Measurements from ENCODE around the gene PLOD2.

PLOD2 gene

DNA sequence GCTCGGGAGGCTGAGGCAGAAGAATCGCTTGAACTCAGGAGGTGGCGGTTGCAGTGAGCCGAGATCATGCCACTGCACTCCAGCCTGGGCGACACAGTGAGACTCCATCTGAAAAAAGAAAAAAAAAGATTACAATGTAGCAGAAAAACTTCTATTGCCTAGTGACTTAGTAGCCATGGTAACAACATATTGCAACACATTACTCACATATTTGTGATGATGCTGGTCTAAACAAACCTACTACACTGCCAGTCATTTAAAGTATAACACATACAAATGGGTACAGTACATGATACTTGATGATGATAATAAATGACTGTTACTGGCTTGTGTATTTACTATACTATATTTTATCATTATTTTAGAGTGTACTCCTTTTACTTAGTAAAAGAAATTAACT is 125.6 kb downstream of the PLOD2 start:
- DNase-seq (ENCODE audit: low spot score) = no peak
- TF ChIP-seq, protein P1, sequence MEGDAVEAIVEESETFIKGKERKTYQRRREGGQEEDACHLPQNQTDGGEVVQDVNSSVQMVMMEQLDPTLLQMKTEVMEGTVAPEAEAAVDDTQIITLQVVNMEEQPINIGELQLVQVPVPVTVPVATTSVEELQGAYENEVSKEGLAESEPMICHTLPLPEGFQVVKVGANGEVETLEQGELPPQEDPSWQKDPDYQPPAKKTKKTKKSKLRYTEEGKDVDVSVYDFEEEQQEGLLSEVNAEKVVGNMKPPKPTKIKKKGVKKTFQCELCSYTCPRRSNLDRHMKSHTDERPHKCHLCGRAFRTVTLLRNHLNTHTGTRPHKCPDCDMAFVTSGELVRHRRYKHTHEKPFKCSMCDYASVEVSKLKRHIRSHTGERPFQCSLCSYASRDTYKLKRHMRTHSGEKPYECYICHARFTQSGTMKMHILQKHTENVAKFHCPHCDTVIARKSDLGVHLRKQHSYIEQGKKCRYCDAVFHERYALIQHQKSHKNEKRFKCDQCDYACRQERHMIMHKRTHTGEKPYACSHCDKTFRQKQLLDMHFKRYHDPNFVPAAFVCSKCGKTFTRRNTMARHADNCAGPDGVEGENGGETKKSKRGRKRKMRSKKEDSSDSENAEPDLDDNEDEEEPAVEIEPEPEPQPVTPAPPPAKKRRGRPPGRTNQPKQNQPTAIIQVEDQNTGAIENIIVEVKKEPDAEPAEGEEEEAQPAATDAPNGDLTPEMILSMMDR (IDR thresholded peaks at IDR 0.05; ENCODE audit: extremely low read depth, missing control alignments) = no peak

DNA sequence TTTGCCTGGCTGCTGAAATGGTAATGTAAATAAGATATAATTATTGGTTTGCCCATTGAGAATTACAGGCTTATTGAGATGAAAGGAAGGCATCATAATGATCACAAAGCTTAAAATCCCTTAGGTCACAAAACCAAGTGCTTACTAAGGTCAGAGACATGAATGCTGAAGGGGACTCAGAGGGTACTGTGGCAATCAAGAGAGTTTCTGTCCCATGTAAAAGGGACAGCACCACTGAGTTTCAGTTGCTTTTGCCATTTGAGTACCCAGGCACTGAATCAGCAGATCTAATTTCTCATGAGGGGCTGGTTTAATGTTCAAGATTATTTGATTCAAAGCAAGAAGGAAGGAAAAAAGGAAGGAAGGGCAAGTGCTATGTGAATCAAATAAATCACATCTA is 127.0 kb downstream of the PLOD2 start:
- TF ChIP-seq, protein P1 (IDR thresholded peaks at IDR 0.05; ENCODE audit: extremely low read depth, missing control alignments) = no peak

DNA sequence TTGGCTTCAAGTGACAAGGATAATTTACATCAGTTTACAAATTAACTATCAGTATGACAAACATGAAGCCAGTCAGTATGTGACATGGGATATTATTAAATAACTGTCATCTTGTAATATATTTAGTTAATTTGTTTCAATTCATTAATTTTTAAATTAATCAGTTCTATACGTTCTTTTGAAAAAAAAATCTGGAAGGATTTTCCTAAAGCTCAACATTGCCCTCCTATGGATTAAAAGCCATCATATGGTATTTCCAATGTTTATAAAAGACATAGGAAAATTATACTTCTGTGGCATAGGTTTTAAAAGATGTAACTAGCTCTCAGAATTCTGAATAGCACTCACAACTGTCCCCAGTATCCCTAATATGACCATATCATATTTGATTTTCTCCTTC is 134.4 kb downstream of the PLOD2 start:
- no peak for DNase-seq (ENCODE audit: low spot score)
- TF ChIP-seq, protein P1 (IDR thresholded peaks at IDR 0.05; ENCODE audit: extremely low read depth, missing control alignments) = no peak

More for the DNA sequence above, 127.0 kb downstream of the PLOD2 start:
- no peak for DNase-seq (ENCODE audit: low spot score)

DNA sequence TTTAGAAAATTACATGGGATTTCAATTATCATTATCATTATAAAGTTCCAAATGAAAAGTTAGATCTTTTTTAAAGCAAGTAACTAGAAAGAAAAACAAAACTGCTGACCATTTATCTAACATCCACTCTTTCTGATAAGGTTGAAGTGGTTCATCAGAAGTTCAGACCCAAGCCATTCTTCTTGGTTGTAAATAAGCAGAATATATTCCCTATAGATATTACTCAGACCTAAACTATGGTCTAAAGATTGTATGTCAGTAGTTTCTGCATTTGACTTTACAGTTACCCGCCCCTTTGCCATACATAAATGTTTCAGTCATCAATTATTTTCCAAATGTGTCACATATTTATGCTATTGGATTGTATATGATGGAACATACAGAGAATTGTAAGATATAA is 136.7 kb downstream of the PLOD2 start:
- no peak for DNase-seq (ENCODE audit: low spot score)
- TF ChIP-seq, protein P1 (IDR thresholded peaks at IDR 0.05; ENCODE audit: extremely low read depth, missing control alignments) = no peak

DNA sequence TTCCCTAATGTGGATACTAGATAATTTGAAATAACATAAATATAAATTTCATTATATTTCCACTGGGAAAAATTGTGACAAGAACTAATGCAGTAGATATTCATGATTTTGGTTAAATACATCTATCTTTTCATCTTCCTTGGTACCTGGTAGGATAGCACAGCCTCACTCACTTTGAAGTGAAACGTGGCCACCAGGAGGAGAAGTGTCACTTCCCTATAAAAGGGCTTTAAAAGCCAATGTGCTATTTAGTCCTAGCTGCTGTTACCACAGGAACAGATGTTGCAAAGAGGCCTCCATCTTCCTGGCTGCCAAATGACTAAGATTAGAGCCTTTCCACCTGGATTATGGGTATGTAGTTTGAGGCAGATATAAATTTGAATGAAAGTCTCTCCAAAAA is 140.0 kb downstream of the PLOD2 start:
- no peak for DNase-seq (ENCODE audit: low spot score)
- TF ChIP-seq, protein P1 (IDR thresholded peaks at IDR 0.05; ENCODE audit: extremely low read depth, missing control alignments) = no peak

DNA sequence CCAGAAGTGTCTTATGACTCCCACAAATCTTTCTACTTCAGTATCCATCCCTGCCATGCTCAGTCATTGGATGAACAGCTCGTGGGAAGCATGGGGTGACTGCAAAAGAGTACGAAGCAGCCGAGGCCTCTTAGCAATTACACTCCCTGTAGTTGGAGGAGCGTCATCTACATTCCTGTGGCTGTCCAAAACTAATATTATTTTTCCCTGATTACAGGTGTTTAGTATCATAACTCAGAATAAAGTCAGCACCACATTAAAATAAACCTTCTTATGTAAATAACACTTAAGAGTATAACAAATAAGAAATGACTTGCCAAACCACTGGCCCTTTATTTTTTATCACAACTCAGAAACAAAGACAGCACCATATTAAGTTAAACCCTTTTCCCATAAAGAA is 141.5 kb downstream of the PLOD2 start:
- DNase-seq (ENCODE audit: low spot score) = no peak

More for the DNA sequence above, 141.5 kb downstream of the PLOD2 start:
- TF ChIP-seq, protein P1 (IDR thresholded peaks at IDR 0.05; ENCODE audit: extremely low read depth, missing control alignments) = no peak

Data from GM20000 (cell line).